Spleen (tissue), 11 donors: ENCODE results near the gene OR6C76. TPM values are rescaled to one million over a fixed set of nuclear protein-coding genes. Genes with fewer than 3 reads are reported as not detected.

ENCODE experiments used
- DNase-seq: peaks from one replicate; pipeline ENCODE4 v3.0.0-alpha.2; 2020
- H3K27ac ChIP-seq, 8 donors: fragments of 200-600 bp; sonication (generic) in 7 of 8; 1 replicate in 4 of 8; 2 replicates in 4 of 8; pipeline versions ENCODE4 v1.5.0 to v1.8.0; 2016 to 2021; ENCODE audit warnings: inconsistent platforms in 4 of 8, mild to moderate bottlenecking in 4 of 8, moderate library complexity in 1 of 8
- H3K27me3 ChIP-seq, 7 donors: fragments of 200-600 bp; sonication (generic) in 6 of 7; replicated peaks in 1 of 7; 1 replicate in 4 of 7; 2 replicates in 3 of 7; pipeline versions ENCODE4 v1.5.0 to v1.8.0; 2016 to 2021; ENCODE audit warnings: inconsistent platforms in 3 of 7, mild to moderate bottlenecking in 1 of 7
- H3K36me3 ChIP-seq, 6 donors: fragments of 200-600 bp; sonication (generic) in 5 of 6; 1 replicate in 4 of 6; 2 replicates in 2 of 6; pipeline versions ENCODE4 v1.5.0 to v1.8.0; 2016 to 2021; ENCODE audit warnings: inconsistent platforms in 2 of 6
- H3K4me1 ChIP-seq, 6 donors: fragments of 200-600 bp; sonication (generic) in 5 of 6; 1 replicate in 3 of 6; 2 replicates in 3 of 6; pipeline versions ENCODE4 v1.5.0 to v1.8.0; 2016 to 2021; ENCODE audit warnings: inconsistent platforms in 3 of 6
- H3K4me3 ChIP-seq, 8 donors: fragments of 200-600 bp; sonication (generic) in 7 of 8; 1 replicate in 4 of 8; 2 replicates in 4 of 8; pipeline versions ENCODE4 v1.5.0 to v1.8.0; 2016 to 2021; ENCODE audit warnings: inconsistent platforms in 4 of 8, mild to moderate bottlenecking in 4 of 8, moderate library complexity in 2 of 8
- H3K9me3 ChIP-seq, 8 donors: fragments of 200-600 bp; sonication (generic) in 7 of 8; 1 replicate in 4 of 8; 2 replicates in 4 of 8; pipeline versions ENCODE4 v1.5.0 to v1.8.0; 2016 to 2021; ENCODE audit warnings: inconsistent platforms in 4 of 8
- POLR2A ChIP-seq, 3 donors: fragments of 450-650 bp; IDR thresholded peaks; one replicate each; pipeline ENCODE4 v1.5.1; 2017; ENCODE audit warnings: antibody characterized with exemption in 3 of 3, mild to moderate bottlenecking in 1 of 3
- POLR2AphosphoS5 ChIP-seq, 3 donors: sonication (generic); formaldehyde crosslinking; IDR thresholded peaks; one replicate each; pipeline ENCODE4 v1.5.1; 2017; ENCODE audit warnings: antibody characterized with exemption in 3 of 3
- WGBS, 5 donors: extraction: QIAGEN DNeasy Blood & Tissue Kit in 3 of 5; methylation state at CpG; one replicate each; pipeline versions ENCODE4 v1.1.5 to v1.1.7; 2013 to 2018; 5-methylcytosine and 5-hydroxymethylcytosine counted together
- intact Hi-C: fragments of 100-400 bp; cut with DNase I; formaldehyde crosslinking; loops from one replicate; pipeline ENCODE4 v1.15.0; 2023; ENCODE audit warnings: low total_unique reads
- polyA plus RNA-seq, 3 donors: library from polyadenylated mRNA; stranded (reverse); fragments of 200-250 nt; gene quantifications; one replicate each; pipeline ENCODE4 v1.2.1, GENCODE V29; 2013
- total RNA-seq, 7 donors: library from RNA; depleted of rRNA in 3 of 7; stranded (reverse); fragments of >200 nt in 3 of 7; fragmentation: NEBNext Ultra II Directional in 4 of 7; extraction: Animal tissue kit (Norgen Biotek cat#: 25700) in 4 of 7; gene quantifications; one replicate each; pipeline versions ENCODE4 v1.1.0 to v1.2.1, GENCODE V29; 2016 to 2021
- TF ChIP-seq, protein P1 (sequence below), 11 experiments: fragments of 200-600 bp in 7 of 11; fragments of 450-650 bp in 4 of 11; sonication (generic) in 4 of 11; IDR thresholded peaks in 8 of 11; conservative IDR thresholded peaks in 3 of 11; 1 replicate in 7 of 11; 2 replicates in 4 of 11; pipeline versions ENCODE4 v1.4.0 to v1.8.0; 2016 to 2021; ENCODE audit warnings: antibody characterized with exemption in 11 of 11, inconsistent platforms in 4 of 11, mild to moderate bottlenecking in 1 of 11
- donor health status: healthy with polysubstance abuse.
- donor health status: DM: no; HTN: no; CAD: no; lungs with moderate emphysema.
- donor health status: DM: no; HTN: no; CAD: no.
- donor health status: Bipolar disorder and iron deficiency.
- donor health status: healthy.
- donor health status: DM: no; HTN: no; CAD: no.
- donor health status: DM: yes; HTN: yes; CAD: no.

The OR6C76 gene
- total and polyA plus RNA-seq, 10 donors: not detected

GRCh38 chr12:55467836-55468235 lies 41.8 kb downstream of the OR6C76 start:
- no peak for TF ChIP-seq POLR2A (IDR thresholded peaks at IDR 0.05)
- TF ChIP-seq POLR2AphosphoS5 (IDR thresholded peaks at IDR 0.05): no peak
- TF ChIP-seq, protein P1, sequence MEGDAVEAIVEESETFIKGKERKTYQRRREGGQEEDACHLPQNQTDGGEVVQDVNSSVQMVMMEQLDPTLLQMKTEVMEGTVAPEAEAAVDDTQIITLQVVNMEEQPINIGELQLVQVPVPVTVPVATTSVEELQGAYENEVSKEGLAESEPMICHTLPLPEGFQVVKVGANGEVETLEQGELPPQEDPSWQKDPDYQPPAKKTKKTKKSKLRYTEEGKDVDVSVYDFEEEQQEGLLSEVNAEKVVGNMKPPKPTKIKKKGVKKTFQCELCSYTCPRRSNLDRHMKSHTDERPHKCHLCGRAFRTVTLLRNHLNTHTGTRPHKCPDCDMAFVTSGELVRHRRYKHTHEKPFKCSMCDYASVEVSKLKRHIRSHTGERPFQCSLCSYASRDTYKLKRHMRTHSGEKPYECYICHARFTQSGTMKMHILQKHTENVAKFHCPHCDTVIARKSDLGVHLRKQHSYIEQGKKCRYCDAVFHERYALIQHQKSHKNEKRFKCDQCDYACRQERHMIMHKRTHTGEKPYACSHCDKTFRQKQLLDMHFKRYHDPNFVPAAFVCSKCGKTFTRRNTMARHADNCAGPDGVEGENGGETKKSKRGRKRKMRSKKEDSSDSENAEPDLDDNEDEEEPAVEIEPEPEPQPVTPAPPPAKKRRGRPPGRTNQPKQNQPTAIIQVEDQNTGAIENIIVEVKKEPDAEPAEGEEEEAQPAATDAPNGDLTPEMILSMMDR (IDR thresholded peaks at IDR 0.05 in 8 of 11, conservative IDR thresholded peaks at IDR 0.05 in 3 of 11): no peak
- Histone ChIP-seq H3K36me3 (no peaks in the 10 kb centered on the region), H3K27ac (no peak overlapping the region), H3K4me1 (peaks cover 0 to 17% (median 8%) of the 10 kb centered on the region in 6 donors), H3K4me3 (no peak overlapping the region), H3K27me3 (no peaks in the 10 kb centered on the region), H3K9me3 (peaks cover 0 to 17% (median 4%) of the 10 kb centered on the region in 8 donors)
- intact Hi-C loops: no loop called here
- no peak for DNase-seq
- WGBS, 5 donors: 15 to 27% (median 22%) methylated on average over 2 of the region's 2 CpGs

- H3K4me3 ChIP-seq: no peak overlapping the region
- H3K27ac ChIP-seq: no peak overlapping the region
- intact Hi-C loops: no loop called here
- no peaks in the 10 kb centered on the region for H3K27me3 ChIP-seq
- no peak for DNase-seq
- TF ChIP-seq POLR2A (IDR thresholded peaks at IDR 0.05) (no peak), POLR2AphosphoS5 (IDR thresholded peaks at IDR 0.05) (no peak)
- TF ChIP-seq, protein P1 (IDR thresholded peaks at IDR 0.05 in 8 of 11, conservative IDR thresholded peaks at IDR 0.05 in 3 of 11): no peak
- 68 to 81% (median 74%) methylated on average over 2 of the region's 2 CpGs for WGBS, 5 donors
- H3K9me3 ChIP-seq: peaks cover 0 to 8% (median 4%) of the 10 kb centered on the region in 8 donors
- H3K4me1 ChIP-seq: peaks cover 0 to 17% (median 8%) of the 10 kb centered on the region in 6 donors
- no peaks in the 10 kb centered on the region for H3K36me3 ChIP-seq
Measured at GRCh38 chr12:55469291-55469690, 43.2 kb downstream of the OR6C76 start.

DNA sequence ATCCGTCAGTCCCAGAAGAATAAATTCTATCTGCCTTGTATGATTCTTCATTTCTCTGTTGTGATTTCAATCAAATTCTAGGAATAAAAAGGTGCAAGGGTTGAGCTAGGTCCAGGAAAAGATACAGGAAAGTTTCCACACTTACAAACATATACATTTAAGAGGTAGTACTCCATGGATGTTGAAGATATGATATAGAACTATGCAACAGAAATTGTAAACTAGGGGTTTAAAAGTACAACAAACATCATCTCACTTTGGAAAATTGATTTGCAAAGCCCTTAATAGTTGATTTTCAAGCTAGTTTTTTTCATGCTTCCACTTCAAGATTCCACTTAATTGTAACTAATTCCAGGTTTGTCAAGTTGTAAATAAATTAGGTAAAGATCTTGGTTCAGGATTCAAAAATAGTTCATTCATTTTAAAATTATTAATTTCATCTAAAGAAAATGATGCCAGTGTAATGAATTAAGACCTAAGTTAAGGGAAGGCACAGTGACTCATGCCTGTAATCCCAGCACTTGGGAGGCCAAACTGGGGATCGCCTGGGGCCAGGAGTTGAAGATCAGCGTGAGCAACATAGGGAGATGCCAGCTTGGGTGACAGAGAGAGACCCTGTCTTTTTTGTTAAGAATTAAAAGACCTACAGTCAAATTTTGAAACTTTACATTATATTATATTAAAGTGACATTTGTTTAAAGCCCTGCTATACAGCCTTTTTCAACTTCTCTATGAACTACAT lies 44.2 kb downstream of the OR6C76 start, which contains the start of gene OR6C70:
Gene OR6C70, minus strand, starts transcription at position 51 of the 742 bp plus-strand sequence. Its CDS starts 0 bp downstream, at position 51.
- no peak within 1 kb of the TSS for H3K27ac ChIP-seq
- 83 to 92% (median 86%) methylated on average over 3 of the region's 3 CpGs for WGBS, 5 donors
- no peak within 1 kb of the TSS for H3K4me3 ChIP-seq
- DNase-seq: no peak
- no peaks in the 10 kb centered on the region for H3K9me3 ChIP-seq
- TF ChIP-seq, protein P1 (IDR thresholded peaks at IDR 0.05 in 8 of 11, conservative IDR thresholded peaks at IDR 0.05 in 3 of 11): no peak
- TF ChIP-seq POLR2AphosphoS5 (IDR thresholded peaks at IDR 0.05): no peak
- TF ChIP-seq POLR2A (IDR thresholded peaks at IDR 0.05): no peak
- H3K27me3 ChIP-seq: no peaks in the 10 kb centered on the region
- intact Hi-C loops: no loop called here
- H3K36me3 ChIP-seq: no peaks in the 10 kb centered on the region
- peaks cover 0 to 17% (median 8%) of the 10 kb centered on the region in 6 donors for H3K4me1 ChIP-seq

DNA sequence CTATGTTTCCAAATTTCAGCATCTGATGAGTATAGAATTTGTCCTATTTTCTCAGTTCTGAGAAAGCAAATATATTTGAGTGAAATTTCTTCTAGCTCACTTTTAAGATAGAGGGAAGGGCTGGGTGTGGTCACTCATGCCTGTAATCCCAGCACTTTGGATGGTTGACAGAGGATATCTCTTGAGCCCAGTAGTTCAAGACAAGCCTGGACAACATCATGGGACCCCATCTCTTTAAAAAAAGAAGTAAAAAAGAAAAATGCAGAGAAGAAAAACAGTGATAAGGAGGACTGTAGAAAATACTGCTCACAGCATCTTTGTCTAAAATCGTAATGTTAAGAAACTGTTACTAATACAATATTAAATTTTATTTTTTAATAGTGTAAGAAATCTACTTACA lies 46.2 kb downstream of the OR6C76 start:
- H3K27me3 ChIP-seq: no peaks in the 10 kb centered on the region
- TF ChIP-seq, protein P1 (IDR thresholded peaks at IDR 0.05 in 8 of 11, conservative IDR thresholded peaks at IDR 0.05 in 3 of 11): no peak
- H3K36me3 ChIP-seq: no peaks in the 10 kb centered on the region
- peaks cover 0 to 13% (median 3%) of the 10 kb centered on the region in 6 donors for H3K4me1 ChIP-seq
- intact Hi-C loops: no loop called here
- no peak for DNase-seq
- no peak overlapping the region for H3K27ac ChIP-seq
- 87 to 95% (median 93%) methylated on average over 1 of the region's 1 CpG for WGBS, 5 donors
- no peak overlapping the region for H3K4me3 ChIP-seq
- H3K9me3 ChIP-seq: no peaks in the 10 kb centered on the region
